Liver (tissue), 3 donors: ENCODE data around the gene ANKRD45.

Experiments
- CTCF ChIP-seq: fragments of 150-350 bp; IDR thresholded peaks from 2 replicates; pipeline ENCODE4 v1.5.1; 2017; ENCODE audit warnings: improper control_type of control experiment, low read depth, low read length; ENCODE audit not compliant: missing input control
- GABPA ChIP-seq, 2 donors: IDR thresholded peaks in 1 of 2; conservative IDR thresholded peaks in 1 of 2; 2 replicates each; pipeline ENCODE4 v1.6.1; 2016; ENCODE audit warnings: antibody characterized with exemption in 2 of 2, mild to moderate bottlenecking in 1 of 2, moderate library complexity in 1 of 2
- RAD21 ChIP-seq, 2 donors: IDR thresholded peaks; 2 replicates each; pipeline ENCODE4 v1.6.1; 2016; ENCODE audit warnings: antibody characterized with exemption in 2 of 2, mild to moderate bottlenecking in 2 of 2
- REST ChIP-seq: IDR thresholded peaks from 2 replicates; pipeline ENCODE4 v1.6.1; 2016; ENCODE audit warnings: antibody characterized with exemption, mild to moderate bottlenecking
- YY1 ChIP-seq: IDR thresholded peaks from 2 replicates; pipeline ENCODE4 v1.6.1; 2016; ENCODE audit warnings: antibody characterized with exemption, mild to moderate bottlenecking
- donor health status: healthy.
- donor health status: healthy.

GRCh38 chr1:173635116-173635515 is 34.5 kb downstream of the ANKRD45 start, which contains the start of gene TEX50:
- TF ChIP-seq CTCF: no peak
- TF ChIP-seq REST: no peak
- TF ChIP-seq GABPA (IDR thresholded peaks at IDR 0.05 in 1 of 2, conservative IDR thresholded peaks at IDR 0.05 in 1 of 2): no peak
- no peak for TF ChIP-seq RAD21 (IDR thresholded peaks at IDR 0.05)
- TF ChIP-seq YY1: no peak
